ENCODE data around the gene A1BG.

Gene A1BG

DNA sequence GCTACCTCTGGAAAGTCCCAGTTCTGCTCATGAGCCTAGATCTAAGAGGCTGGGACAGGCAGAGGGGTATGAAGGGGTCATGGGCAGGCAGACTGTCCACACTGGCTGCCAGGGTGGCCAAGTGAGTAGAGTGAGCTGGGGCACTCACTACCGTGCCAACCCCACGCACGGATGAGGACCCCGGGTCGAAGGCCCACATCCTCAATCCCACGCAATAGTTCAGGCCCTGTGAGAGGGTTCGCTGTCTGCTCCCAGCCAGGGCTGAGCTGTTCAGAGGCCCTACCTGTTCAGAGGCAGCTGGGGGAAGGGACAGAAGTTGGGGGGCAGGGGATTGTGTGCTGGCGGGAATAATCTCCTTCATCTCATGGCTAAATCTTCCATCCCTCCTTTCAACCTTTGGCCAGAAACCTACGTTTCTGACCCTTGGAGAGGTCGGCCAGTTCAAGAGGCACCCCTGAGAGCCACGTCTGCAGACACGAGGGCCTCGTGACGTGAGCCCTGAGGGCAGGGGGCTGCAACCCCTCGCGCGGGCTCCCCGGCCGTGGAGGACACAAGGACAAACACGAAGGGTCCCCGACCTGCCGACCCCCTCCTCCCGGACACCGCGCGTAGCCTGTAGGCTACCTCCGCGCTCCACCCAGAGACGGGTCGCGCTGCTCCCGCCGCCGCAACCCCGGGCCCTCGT lies 32.7 kb upstream of the A1BG start:
- TF ChIP-seq CTCF (IDR thresholded peaks at IDR 0.05; ENCODE audit: extremely low read depth, insufficient read depth, missing control alignments), result no peak
- DNase-seq (ENCODE audit: low spot score), result no peak
- in situ Hi-C loops (cut with MboI; ENCODE audit: low pct_unique_long_range_greater_than_20kb, low sequenced_read_pairs, unreplicated experiment), result no loop called here

- in situ Hi-C loops (cut with MboI; ENCODE audit: low pct_unique_long_range_greater_than_20kb, low sequenced_read_pairs, unreplicated experiment), result no loop called here
- DNase-seq (ENCODE audit: low spot score), result no peak
- TF ChIP-seq CTCF (IDR thresholded peaks at IDR 0.05; ENCODE audit: extremely low read depth, insufficient read depth, missing control alignments), result no peak
Observed at GRCh38 chr19:58385313-58385890, 32.1 kb upstream of the A1BG start.

DNA sequence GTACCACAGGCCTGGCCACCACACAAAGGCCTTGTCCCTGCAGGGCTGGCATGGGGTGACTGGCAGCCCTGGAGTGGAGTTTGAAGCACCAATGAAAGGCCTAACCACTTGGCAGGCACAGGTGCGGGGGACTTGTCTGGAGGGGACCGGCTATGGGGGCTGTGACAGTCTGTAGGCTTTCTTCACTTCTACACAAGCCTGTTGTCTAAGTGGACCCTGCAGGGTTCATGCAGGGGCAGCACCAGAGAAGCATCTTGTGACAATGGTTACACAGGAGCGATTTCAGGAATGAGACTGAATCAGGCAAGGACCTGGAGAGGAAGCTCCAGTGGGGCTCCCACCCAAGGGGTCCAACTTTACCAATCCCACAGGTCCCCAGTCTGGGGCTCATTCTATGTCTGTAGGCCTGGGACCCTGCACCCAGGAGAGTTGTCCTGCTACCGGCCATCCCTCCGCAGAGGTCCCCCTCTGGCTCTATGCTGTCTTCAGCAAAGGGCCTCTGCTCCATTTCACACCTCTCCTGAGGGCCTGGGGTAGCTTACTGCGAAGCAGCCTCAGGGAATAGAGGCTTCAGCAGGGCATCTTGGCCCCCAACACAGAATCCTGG lies 29.8 kb upstream of the A1BG start:
- no peak for TF ChIP-seq CTCF (IDR thresholded peaks at IDR 0.05; ENCODE audit: extremely low read depth, insufficient read depth, missing control alignments)
- in situ Hi-C loops (cut with MboI; ENCODE audit: low pct_unique_long_range_greater_than_20kb, low sequenced_read_pairs, unreplicated experiment), result no loop called here

GRCh38 chr19:58381460-58382212 lies 28.3 kb upstream of the A1BG start:
- TF ChIP-seq CTCF (IDR thresholded peaks at IDR 0.05; ENCODE audit: extremely low read depth, insufficient read depth, missing control alignments), result no peak
- in situ Hi-C loops (cut with MboI; ENCODE audit: low pct_unique_long_range_greater_than_20kb, low sequenced_read_pairs, unreplicated experiment), result no loop called here
- no peak for DNase-seq (ENCODE audit: low spot score)

More for the DNA sequence above, 29.8 kb upstream of the A1BG start:
- no peak for DNase-seq (ENCODE audit: low spot score)

DNA sequence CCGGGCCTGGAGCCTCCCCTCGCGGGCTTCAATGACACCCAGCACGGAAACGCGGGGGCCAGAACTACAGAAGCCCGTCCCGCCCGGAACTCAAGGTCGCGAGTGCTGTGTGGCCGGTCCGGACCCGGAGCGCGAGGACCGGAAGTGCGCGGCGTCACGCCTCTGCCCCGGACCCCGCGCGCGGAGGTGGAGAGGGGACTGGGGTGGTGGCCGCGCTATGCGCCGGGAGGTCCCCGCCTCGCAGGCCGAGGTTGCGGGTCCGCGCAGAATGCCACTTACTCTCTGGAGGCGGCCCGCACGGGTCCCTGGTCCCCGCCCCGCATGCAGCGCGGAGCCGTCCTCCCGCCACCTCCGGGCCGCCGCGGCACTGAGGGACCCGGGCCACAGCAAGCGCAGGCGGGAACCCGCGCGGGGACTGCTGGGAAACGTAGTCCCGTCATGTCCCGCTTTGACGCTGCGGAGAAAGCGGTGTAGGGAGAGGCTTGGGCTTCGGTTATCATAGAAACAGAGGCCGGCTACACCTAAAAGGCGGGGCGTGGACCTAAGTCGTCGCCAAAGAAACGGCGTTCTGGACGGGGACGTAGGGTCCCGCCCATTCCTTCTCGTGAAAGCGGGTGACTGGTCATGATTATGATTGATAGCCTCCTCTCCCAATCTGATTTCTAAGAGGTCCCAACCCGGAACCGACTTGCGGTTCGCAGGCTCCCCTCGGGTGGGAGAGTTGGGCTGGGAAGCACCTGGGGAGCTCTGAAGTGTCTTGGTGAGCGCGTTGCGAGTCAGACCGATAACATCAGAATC lies 27.6 kb upstream of the A1BG start, which contains the start of gene ZNF837:
Gene ZNF837, minus strand, starts transcription at position 369 of the 798 bp plus-strand sequence. CDS start 11,698 bp downstream, outside the sequence.
- in situ Hi-C loops (cut with MboI; ENCODE audit: low pct_unique_long_range_greater_than_20kb, low sequenced_read_pairs, unreplicated experiment), result no loop called here
- peak; percentile 97 for DNase-seq (ENCODE audit: low spot score)
- TF ChIP-seq CTCF (IDR thresholded peaks at IDR 0.05; ENCODE audit: extremely low read depth, insufficient read depth, missing control alignments), result no peak
